Body of pancreas (tissue), 4 donors: ENCODE measurements around the gene DOP1B. TPM values are rescaled to one million over a fixed set of nuclear protein-coding genes. Genes with fewer than 3 reads are reported as not detected.

ENCODE experiments used
- ATAC-seq: fragments of 150-250 bp; one replicate; pipeline ENCODE4 v1.9.1; 2016
- DNase-seq, 4 donors: peaks; one replicate each; pipeline ENCODE4 v3.0.0-alpha.2; 2019
- H3K27ac ChIP-seq, 4 donors: fragments of 200-600 bp; sonication (generic); 1 replicate in 3 of 4; 2 replicates in 1 of 4; pipeline versions ENCODE4 v1.5.1 to v1.6.1; 2016 to 2019; ENCODE audit warnings: mild to moderate bottlenecking in 1 of 4, mixed read lengths in 1 of 4, moderate library complexity in 1 of 4
- H3K27me3 ChIP-seq, 2 donors: fragments of 200-600 bp; sonication (generic); one replicate each; pipeline ENCODE4 v1.6.0; 2016; ENCODE audit warnings: mild to moderate bottlenecking in 1 of 2
- H3K36me3 ChIP-seq, 2 donors: fragments of 200-600 bp; sonication (generic); replicated peaks in 1 of 2; 2 replicates each; pipeline ENCODE4 v1.5.1; 2016; ENCODE audit warnings: low read depth in 2 of 2; ENCODE audit not compliant: insufficient read depth in 1 of 2
- H3K4me1 ChIP-seq: fragments of 200-600 bp; sonication (generic); one replicate; pipeline ENCODE4 v1.6.0; 2016
- H3K4me3 ChIP-seq, 2 donors: fragments of 200-600 bp; sonication (generic); 1 replicate in 1 of 2; 2 replicates in 1 of 2; pipeline ENCODE4 v1.5.1; 2016 to 2019
- H3K9me3 ChIP-seq, 3 donors: fragments of 200-600 bp; sonication (generic); 1 replicate in 2 of 3; 2 replicates in 1 of 3; pipeline ENCODE4 v1.5.1; 2016
- POLR2A ChIP-seq, 3 donors: fragments of 450-650 bp; IDR thresholded peaks; one replicate each; pipeline ENCODE4 v1.6.1; 2016; ENCODE audit warnings: antibody characterized with exemption in 3 of 3, mild to moderate bottlenecking in 2 of 3
- WGBS, 2 donors: methylation state at CpG; one replicate each; pipeline ENCODE4 v1.1.5; 2017; 5-methylcytosine and 5-hydroxymethylcytosine counted together
- intact Hi-C: fragments of 100-400 bp; cut with DNase I; formaldehyde crosslinking; loops from one replicate; pipeline ENCODE4 v1.15.1; 2023
- total RNA-seq, 2 donors: library from RNA; depleted of rRNA; stranded (reverse); fragments of >200 nt; gene quantifications; one replicate each; pipeline ENCODE4 v1.1.0, GENCODE V29; 2016
- TF ChIP-seq, protein P1 (sequence below), 7 experiments: fragments of 450-650 bp in 4 of 7; fragments of 200-600 bp in 3 of 7; sonication (generic) in 3 of 7; IDR thresholded peaks; one replicate each; pipeline ENCODE4 v1.5.1; 2016 to 2019; ENCODE audit warnings: antibody characterized with exemption in 7 of 7

DOP1B gene, protein sequence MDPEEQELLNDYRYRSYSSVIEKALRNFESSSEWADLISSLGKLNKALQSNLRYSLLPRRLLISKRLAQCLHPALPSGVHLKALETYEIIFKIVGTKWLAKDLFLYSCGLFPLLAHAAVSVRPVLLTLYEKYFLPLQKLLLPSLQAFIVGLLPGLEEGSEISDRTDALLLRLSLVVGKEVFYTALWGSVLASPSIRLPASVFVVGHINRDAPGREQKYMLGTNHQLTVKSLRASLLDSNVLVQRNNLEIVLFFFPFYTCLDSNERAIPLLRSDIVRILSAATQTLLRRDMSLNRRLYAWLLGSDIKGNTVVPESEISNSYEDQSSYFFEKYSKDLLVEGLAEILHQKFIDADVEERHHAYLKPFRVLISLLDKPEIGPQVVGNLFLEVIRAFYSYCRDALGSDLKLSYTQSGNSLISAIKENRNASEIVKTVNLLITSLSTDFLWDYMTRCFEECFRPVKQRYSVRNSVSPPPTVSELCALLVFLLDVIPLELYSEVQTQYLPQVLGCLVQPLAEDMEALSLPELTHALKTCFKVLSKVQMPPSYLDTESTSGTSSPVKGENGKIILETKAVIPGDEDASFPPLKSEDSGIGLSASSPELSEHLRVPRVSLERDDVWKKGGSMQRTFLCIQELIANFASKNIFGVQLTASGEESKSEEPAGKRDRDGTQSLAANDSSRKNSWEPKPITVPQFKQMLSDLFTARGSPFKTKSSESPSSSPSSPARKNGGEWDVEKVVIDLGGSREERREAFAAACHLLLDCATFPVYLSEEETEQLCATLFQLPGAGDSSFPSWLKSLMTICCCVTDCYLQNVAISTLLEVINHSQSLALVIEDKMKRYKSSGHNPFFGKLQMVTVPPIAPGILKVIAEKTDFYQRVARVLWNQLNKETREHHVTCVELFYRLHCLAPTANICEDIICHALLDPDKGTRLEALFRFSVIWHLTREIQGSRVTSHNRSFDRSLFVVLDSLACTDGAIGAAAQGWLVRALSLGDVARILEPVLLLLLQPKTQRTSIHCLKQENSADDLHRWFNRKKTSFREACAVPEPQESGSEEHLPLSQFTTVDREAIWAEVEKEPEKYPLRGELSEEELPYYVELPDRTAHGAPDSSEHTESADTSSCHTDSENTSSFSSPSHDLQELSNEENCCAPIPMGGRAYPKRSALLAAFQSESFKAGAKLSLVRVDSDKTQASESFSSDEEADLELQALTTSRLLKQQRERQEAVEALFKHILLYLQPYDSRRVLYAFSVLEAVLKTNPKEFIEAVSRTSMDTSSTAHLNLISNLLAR (N-terminal part only)
- 10 to 100 TPM in 1 of 2 donors, 1 to 10 TPM in 1; 4.6 to 15.3 TPM for total RNA-seq

DNA sequence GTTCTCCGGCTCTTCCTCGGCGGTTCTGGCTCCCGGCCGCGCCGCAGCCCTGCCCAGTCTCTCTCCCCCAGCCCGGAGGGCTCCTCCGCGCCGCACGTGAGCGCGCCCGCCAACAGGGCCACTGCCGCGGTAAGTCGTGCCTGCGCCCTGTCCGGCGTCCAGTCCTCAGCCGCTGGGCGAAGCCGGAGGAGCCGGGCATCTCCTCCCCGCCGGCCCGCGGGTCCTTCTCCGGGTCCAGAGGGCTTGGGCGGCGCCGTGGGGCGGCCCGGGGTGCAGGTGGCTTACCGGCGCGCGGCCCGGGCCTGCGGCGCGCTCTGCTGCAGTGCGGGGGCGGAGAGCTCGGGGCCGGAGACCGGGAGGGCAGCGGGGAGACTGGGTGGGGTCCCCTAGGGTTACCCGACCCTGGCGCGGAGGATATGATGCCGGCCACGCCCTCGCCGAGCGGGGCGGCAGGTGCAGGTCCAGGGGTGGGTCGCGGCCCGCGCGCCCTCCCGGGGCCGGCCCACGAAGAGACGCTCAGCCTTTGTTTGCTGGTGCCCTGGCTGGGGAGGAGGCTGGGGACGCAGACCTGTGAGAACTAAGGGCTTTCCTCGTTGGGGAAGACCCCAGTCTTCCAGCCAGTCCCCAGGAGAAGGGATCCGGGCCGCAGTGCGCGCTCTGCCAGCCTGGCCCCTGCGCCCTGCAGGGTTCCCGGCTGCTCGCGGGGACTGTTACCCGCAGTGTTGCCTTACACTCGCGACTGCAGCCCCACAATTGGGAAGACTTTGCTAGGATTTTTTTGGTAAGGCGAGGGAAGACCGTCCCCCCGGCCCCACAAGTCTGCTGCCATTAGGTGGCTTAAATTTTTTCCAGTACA lies at the start of gene DOP1B:
DOP1B (plus strand) TSS at position 10 of the 856 bp plus-strand sequence. CDS start 7,910 bp downstream, outside the sequence.
- DNase-seq: no peak
- H3K27ac ChIP-seq: peak within 1 kb of the TSS; percentile 81 to 92 (median 90)
- H3K4me1 ChIP-seq: peaks cover 13% of the 10 kb centered on the region
- intact Hi-C loops: no loop called here
- no peaks in the 10 kb centered on the region for H3K27me3 ChIP-seq
- no peaks in the 10 kb centered on the region for H3K36me3 ChIP-seq
- TF ChIP-seq POLR2A (IDR thresholded peaks at IDR 0.05): peak in 1 of 3 donors; percentile 71
- TF ChIP-seq, protein P1, sequence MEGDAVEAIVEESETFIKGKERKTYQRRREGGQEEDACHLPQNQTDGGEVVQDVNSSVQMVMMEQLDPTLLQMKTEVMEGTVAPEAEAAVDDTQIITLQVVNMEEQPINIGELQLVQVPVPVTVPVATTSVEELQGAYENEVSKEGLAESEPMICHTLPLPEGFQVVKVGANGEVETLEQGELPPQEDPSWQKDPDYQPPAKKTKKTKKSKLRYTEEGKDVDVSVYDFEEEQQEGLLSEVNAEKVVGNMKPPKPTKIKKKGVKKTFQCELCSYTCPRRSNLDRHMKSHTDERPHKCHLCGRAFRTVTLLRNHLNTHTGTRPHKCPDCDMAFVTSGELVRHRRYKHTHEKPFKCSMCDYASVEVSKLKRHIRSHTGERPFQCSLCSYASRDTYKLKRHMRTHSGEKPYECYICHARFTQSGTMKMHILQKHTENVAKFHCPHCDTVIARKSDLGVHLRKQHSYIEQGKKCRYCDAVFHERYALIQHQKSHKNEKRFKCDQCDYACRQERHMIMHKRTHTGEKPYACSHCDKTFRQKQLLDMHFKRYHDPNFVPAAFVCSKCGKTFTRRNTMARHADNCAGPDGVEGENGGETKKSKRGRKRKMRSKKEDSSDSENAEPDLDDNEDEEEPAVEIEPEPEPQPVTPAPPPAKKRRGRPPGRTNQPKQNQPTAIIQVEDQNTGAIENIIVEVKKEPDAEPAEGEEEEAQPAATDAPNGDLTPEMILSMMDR (IDR thresholded peaks at IDR 0.05): peak in 1 of 7 experiments; percentile 7
- no peaks in the 10 kb centered on the region for H3K9me3 ChIP-seq
- ATAC-seq: no peak
- H3K4me3 ChIP-seq: peak within 1 kb of the TSS; percentile 83 to 96
- WGBS, 2 donors: 0 to 1% methylated on average over 1 to 70 of the region's 83 CpGs

DNA sequence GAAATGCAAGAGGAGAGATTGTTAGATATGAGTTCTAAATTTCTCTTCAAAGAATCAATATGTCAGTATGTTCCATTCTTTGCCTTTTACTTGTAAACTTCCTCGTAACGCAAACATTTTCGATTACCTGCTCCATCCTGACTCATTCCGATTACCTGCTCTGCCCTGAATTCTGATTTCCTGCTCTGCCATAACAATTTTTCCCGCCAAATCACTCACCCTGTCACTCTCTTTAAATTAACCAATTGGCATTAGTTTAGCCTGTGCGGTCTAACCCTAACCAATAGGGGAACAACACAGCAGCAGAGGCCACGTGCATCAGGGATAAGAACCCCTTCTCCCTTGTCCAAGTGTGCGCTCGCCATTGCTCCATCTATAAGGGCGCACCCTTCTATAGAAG lies 46.8 kb upstream of the DOP1B start:
- ATAC-seq (no peak), DNase-seq (no peak)
- peaks cover 5% of the 10 kb centered on the region for H3K4me1 ChIP-seq
- no peaks in the 10 kb centered on the region for H3K36me3 ChIP-seq
- H3K4me3 ChIP-seq: no peak overlapping the region
- no peak overlapping the region for H3K27ac ChIP-seq
- intact Hi-C loops: loop anchor here (10.0 kb wide), 1 partner anchor 55 kb away; no protein-coding TSS in a partner anchor
- H3K27me3 ChIP-seq: no peaks in the 10 kb centered on the region
- 86% methylated on average over 10 of the region's 10 CpGs for WGBS, 2 donors
- no peak for TF ChIP-seq POLR2A (IDR thresholded peaks at IDR 0.05)
- H3K9me3 ChIP-seq: no peaks in the 10 kb centered on the region

DNA sequence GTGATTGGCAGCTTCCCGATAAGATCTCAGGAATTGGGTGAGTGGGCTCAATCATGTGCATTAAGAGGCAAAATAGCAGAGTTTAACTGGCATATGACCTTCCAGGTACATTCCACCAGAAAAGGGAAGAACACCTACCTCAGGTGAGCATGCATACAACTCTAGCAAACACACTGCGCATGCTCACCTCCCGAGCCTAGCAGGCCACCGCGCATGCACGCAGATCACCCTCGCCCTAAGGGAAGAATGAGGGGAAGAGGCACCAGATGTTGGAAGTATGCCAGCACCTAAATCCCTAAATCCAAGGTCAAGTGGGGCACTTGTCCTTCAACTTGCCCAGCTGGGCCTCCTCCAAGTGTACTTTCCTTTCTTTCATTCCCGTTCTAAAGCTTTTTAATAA lies 45.4 kb upstream of the DOP1B start:
- peaks cover 5% of the 10 kb centered on the region for H3K4me1 ChIP-seq
- H3K4me3 ChIP-seq: no peak overlapping the region
- DNase-seq (no peak), ATAC-seq (no peak)
- intact Hi-C loops: loop anchor here (10.0 kb wide), 1 partner anchor 56 kb away; no protein-coding TSS in a partner anchor
- H3K9me3 ChIP-seq: no peaks in the 10 kb centered on the region
- no peaks in the 10 kb centered on the region for H3K27me3 ChIP-seq
- WGBS, 2 donors: 78 to 79% methylated on average over 8 of the region's 8 CpGs
- no peaks in the 10 kb centered on the region for H3K36me3 ChIP-seq
- TF ChIP-seq, protein P1 (IDR thresholded peaks at IDR 0.05): no peak
- TF ChIP-seq POLR2A (IDR thresholded peaks at IDR 0.05): no peak
- no peak overlapping the region for H3K27ac ChIP-seq

DNA sequence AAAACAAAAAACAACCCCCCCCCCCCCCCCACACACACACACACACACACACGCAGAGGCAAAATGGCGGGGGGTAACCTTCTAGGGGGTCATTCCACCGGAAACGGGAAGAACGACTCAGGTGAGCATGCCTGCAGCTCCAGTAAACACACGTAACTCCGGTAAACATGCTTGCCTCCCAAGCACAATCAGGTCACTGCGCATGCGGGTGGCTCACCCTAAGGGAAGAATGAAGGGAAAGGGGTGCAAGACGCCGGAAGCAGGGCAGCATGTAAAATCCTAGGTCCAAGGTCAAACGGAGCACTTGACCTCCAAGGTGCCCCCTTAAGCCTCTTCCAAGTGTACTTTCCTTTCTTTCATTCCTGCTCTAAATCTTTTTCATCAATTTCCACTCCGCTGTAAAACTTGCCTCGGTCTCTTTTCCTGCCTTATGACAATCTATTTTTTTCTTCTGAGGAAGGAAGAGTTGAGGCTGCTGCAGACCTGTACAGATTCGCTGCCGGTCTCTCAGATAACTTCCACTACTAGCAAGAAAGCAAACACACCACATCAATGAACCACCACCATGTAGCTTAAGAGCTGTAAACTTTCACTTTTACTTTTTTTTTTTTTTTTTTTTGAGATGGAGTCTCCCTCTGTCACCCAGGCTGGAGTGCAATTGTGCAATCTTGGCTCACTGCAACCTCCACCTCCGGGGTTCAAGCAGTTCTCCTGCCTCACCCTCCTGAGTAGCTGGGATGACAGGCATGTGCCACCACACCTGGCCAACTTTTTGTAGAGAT lies 42.8 kb upstream of the DOP1B start:
- H3K4me1 ChIP-seq: peaks cover 5% of the 10 kb centered on the region
- TF ChIP-seq, protein P1 (IDR thresholded peaks at IDR 0.05): no peak
- TF ChIP-seq POLR2A (IDR thresholded peaks at IDR 0.05): no peak
- H3K9me3 ChIP-seq: no peaks in the 10 kb centered on the region
- WGBS, 2 donors: 46 to 53% methylated on average over 13 to 17 of the region's 17 CpGs
- no peaks in the 10 kb centered on the region for H3K27me3 ChIP-seq
- intact Hi-C loops: loop anchor here (10.0 kb wide), 1 partner anchor 59 kb away; no protein-coding TSS in a partner anchor
- DNase-seq (peak in 2 of 4 donors; percentile 30 to 49), ATAC-seq (no peak)
- no peak overlapping the region for H3K27ac ChIP-seq
- H3K36me3 ChIP-seq: no peaks in the 10 kb centered on the region
- no peak overlapping the region for H3K4me3 ChIP-seq
